ENCODE measurements around the gene CEP170B.
"Not testable (repeated sequence)": the region's sequence is repeated elsewhere in the genome, so short reads cannot be mapped to it uniquely, and the experiment has no call there.

The CEP170B gene

DNA sequence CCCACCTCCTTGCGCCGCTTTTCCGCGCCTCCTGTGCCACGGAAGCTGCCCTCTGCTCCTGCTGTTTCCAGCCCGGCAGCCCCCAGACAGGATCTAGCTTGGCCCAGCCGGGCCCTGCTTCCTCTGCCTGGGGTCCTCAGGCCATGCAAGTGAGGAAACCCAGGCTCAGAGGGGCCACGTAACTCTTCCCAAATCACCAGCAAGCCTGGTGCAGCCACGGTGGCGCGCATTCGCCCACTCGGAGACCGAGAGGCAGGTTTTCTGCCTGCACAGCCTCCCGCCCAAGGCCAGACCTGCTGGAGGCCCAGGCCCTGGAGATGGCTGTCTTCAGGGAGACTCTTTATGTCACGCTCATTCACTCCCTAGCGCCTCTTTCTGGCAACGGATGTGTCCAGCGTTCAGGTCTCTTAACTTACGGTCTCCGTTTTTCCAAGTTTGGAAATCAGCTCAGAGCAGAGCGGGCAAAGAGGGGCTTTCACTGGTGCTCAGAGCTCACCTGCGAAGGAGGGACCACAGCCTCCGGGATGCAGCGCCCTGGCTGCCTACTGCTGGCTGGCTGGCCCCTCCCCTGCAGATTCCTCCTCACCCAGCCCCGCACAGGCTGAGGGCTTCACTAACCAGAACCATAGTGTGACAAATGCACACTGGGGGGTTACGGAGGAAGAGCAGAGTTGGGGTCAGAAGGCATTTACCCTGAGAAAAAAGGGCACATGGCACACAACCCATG, 20.6 kb upstream of the CEP170B start:
- DNase-seq, result no peak

DNA sequence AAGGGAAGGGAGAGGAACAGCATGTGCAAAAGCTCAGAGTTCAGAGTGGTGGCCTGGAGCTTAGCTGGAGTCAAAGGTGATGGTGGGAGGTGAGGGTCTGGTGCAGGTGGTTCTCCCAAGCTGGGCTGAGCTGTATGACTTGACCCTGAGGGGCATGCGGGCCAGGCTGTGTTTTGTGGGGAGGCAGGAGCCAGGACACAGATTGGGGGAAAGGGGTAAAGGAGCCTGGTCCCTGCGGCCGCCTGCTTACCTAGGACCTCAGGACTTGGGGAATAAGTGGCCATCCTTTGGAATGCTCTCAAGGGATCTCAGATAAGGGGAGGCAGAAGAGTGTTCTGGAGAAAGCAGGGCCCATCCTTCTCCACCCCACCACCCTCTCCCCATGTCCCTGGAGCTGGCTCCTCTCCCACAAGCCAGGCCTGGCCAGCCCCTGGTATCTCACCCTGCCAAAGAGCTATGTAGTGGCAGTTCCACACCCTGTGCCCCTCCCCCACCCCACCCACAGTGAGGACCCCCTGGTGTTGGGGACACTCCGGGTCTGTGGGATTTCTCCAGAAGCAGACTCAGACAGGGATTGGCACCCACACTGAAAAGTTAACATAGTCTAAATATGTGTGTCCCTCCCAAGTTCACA, 19.9 kb upstream of the CEP170B start:
- DNase-seq, result no peak

DNA sequence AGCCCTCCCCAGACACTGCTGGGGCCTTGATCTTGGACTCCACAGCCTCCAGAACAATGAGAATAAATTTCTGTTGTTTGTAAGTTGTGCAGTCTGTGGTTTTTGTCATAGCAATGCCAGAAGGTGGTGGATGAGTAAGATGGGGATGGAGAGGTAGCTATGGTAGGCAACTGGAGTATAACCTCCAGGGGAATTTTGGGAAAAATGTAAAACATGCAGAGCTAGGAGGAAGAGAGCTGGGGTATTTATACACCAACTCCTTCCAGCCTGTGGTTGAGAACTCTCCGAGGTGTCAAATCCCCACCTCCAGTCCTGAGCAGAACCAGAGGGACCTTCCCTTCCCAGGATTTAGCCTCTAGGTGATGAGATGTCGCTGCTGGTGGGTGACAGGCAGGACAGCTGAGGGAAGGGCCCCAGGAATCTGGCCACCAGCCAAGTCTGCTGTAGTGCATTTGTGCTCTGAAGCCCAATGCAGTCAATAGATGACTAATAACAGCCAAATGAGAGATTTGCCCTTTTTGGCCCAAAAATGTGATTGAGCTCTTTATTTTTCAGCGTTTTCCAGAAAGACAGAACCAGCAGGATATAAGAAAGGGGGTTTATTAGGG, 19.1 kb upstream of the CEP170B start:
- no peak for DNase-seq

DNA sequence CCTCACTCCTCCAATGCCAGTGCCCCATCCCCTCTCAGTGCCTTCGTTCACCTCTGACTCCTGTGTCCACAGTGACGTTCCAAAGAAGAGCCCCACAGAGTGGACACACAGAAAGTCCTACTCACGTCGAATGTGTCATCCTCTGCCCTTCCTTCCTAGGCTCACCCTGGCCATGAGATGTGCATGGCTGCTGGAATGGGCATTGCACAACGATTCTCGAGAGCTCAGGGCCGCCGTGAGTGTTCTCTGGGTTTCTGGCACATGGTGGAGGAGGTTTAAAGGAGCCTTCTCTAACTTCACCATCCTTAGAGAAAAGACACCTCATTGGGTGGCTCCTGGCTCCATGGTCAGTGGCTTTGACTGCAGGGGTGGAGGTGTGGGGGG, 12.8 kb upstream of the CEP170B start:
- DNase-seq, result no peak

DNA sequence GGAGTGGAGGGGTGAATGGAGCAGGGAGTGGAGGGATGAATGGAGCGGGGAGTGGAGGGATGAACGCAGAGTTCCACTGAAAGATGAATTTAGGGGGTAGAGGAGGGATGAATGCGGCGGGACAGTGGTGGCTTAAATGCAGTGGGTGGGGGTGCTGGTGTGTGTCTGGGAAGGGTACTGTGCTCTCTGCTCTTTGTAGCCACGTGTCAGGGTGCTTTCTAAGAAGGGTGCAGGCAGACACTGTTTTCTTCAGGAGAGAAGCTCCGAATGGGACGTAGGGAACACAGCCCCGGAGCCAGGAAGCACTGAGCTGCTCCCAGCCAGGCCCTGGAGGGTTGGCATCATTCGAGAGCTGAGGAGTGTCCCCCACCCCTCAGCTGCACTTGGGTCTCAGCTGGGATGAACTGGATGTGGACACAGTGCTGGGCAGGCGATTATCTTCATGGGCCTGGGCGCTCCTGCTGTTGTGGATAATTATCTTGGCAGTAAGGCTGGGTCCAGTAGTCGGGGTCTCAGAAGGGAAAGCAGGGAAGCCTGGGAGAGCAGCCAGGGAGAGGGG, 9.5 kb upstream of the CEP170B start:
- DNase-seq, result no peak

DNA sequence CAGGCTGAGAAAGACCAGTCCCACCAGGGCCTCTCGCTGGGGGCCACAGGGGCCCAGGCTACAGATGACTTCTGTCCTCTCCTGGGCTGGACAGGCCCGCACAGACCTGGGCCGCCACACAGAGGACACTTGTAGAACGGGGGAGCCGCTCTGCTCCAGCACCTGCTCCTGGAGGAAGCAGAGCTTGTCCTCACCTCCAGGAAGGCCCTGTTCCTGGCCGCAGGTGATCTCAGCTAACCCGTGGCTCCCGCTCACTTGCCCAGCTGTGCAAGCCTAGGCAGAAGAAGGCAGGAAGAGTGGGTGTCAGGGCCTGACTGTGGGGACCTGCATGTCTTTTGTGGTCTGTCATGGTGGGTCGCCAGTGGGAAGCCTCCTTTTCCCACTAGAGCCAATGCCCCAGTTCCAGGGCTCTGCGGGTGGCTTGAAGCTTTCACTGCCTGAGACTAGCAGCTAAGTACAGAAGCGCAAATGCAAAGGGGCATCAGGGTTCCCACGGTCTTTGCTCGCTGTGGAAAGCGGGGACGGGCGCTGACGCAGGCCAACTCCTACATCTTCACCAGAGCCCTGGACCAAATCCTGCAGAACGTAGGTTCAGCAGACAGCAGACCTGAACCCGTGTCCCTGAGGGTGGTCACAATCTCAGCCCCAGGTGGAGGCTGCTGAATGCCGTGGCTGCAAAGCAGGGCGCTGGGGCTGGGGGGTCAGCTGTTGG, 8.8 kb upstream of the CEP170B start:
- DNase-seq, result no peak

DNA sequence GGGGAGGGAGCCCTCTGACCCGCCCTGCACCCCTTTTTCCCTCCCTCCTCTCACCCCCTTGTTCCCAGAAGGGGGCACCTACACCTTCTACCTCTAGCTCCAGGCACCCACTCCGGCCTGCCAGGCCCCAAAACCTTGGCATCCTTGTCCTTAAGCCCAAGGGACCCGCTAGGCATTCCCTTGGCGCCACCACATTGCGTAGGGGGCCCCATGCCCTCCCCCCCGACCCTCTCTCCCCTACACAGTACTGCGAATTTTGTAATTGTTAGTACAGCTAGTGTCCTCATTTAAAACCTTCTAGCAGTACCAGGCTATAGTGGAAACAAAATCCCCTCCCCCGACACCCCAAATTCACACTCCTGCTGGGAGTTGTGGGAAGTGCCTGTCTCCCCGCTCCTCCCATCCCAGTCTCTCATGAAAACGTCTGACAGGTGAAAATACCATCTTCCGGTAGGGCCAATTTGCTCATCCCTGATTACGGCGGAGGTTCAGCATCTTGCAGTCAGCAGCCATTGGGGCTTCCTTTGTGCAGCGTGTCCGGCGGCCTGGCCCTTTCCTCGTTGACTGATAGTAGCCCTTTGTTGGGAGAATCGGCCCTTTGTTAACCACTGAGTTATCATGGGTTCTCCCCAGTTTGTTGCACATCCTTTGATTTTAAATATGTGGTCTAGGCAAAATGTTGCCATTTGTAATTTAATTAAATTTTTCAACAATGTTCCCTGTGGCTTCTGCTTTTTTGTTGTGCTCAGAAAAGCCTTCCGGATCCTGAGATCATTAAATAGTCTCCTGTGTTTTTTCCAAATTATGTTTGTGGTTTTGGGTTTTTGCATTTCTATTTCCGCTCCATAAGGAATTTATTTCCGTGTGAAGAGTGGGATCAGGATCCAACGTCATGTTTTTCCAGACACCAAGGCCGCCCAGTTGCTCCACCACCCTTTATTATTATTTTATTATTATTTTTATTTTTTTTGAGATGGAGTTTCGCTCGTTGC, 7.9 kb upstream of the CEP170B start:
- no peak for DNase-seq

DNA sequence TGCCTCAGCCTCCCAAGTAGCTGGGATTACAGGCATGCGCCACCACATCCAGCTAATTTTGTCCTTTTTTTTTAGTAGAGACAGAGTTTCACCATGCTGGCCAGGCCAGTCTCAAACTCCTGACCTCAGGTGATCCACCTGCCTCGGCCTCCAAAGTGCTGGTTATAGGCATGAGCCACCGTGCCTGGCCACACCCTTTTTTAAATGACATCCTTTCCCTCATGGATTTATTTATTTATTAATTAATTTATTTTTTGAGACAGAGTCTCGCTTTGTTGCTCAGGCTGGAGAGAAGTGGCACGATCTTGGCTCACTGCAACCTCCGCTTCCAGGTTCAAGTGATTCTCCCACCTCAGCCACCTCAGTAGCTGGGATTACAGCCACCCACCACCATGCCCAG, 7.1 kb upstream of the CEP170B start:
- not testable (repeated sequence) for DNase-seq

DNA sequence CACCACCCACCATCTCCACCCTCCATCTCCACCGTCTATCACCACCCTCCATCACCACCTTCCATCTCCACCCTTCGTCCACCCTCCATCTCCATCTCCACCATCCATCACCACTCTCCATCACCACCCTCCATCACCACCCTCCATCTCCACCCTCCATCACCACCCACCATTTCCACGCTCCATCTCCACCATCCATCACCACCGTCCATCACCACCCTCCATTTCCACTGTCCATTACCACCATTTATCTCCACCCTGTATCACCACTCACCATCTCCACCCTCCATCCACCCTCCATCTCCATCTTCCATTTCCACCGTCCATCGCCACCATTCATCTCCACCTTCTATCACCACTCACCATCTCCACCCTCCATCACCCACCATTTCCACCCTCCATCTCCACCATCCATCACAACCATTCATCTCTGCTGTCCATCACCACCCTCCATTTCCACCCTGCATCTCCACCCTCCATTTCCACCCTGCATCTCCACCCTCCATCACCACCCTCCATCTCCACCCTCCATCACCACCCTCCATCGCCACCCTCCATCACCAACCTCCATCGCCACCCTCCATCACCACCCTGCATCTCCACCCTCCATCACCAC, 6.1 kb upstream of the CEP170B start:
- DNase-seq, result no peak

DNA sequence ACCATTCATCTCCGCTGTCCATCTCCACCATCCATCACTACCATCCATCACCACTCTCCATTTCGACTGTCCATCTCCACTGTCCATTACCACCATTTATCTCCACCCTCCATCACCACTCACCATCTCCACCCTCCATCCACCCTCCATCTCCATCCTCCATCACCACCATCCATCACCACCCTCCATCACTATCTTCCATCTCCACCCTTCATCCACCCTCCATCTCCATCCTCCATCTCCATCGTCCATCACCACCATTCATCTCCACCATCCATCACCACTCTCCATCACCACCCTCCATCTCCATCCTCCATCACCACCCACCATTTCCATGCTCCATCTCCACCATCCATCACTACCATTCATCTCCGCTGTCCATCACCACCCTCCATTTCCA, 5.2 kb upstream of the CEP170B start:
- DNase-seq, result no peak

DNA sequence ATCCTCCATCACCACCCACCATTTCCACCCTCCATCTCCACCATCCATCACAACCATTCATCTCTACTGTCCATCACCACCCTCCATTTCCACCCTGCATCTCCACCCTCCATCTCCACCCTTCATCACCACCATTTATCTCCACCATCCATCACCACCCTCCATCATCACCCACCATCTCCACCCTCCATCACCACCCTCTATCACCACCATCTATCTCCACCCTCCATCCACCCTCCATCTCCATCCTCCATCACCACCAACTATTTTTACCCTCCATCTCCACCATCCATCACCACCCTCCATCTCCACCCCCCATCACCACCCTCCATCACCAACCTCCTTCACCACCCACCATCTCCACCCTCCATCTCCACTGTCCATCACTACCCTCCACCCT, 4.7 kb upstream of the CEP170B start:
- no peak for DNase-seq

DNA sequence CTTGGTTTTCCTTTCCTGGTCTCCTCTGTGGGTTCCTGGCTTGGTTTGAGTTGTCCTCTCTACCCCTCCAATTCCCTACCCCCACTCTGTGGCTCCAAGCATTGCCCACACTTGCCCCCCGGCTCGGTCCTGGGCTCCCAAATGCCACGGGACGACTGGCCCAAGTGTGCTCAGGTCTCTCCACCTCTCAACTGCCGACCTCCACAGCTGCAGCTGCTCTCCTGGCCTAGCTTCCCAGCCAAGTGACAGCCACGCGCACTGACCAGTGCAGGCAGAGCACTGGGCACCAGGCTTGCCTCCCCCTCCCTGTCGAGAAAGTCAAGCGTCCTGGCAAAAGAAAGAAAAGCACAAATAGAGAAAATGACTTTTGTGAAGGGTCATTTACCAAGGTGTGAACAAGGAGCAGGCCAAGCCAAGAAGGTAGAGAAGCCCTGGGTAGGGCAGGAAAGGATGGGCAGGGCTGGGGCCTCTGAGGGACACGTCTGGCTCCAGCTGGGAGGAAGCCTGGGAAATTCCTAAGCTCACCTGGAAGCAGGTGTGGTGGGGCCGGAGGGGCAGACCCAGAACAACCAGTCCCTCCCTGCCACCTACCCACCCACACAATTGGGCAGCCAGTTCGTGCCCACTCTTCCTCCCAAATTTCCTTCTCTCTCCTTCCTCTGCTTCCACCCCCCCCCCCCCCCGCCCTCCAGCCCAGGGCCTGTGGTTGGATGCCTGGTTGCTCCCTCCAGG, 1.8 kb upstream of the CEP170B start:
- no peak for DNase-seq

DNA sequence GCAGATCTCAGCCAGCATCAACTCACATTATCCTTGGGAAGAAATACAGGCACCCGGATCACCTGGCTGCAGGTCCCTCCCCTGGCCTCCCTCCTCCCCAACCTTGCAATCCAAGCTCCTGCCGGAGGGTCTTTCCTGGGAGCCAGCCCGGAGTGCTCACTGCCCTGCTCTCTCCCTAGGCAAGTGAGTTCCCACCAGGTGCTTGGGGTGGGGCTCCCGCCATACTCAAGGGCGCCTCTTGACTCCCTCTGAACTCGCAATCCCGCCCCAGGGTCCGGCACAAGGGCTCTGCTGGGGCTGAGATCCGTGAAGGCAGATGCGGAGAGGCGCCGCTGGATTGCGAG, 1.2 kb upstream of the CEP170B start:
- DNase-seq, result no peak

DNA sequence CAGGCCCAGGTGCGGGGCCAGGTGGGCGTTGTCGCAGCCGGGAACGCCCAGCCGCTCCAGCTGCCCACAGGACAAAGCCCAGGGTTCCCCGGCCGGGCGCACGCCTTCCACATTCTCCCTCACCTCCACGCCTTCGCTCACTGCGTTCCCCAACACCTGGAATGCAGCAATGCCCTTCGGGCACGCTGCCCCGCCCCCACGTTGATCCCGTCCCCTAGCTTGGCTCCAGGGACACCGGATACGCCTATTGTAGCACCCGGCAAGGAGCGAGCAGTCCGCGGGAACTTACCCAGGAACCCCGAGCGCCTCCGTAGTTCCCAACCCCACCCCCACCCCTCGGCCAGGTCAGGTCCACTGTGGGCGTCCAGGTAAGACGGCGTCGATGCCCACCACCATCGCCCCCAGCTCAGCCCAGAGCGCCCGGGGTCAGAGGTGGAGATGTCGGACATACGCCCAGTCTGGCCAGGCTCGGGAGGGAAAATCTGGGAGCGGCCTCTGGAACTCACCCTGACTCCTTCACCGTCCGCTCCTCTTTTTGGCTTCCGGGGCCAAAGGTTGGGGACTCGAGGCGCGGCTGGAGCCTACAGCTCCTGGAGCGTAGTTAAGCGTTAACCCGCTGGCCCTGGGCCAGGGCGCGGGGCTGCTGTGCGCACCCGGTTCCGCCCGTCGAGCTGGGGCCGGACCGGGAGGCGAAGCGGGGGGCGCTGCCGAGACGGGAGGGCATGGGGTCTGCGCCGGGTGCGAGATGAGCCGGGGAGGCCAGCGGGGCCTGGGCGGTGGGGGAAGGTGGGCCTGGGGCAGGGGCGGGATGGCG, 594 bp upstream of the CEP170B start:
- peak; percentile 59 for DNase-seq

DNA sequence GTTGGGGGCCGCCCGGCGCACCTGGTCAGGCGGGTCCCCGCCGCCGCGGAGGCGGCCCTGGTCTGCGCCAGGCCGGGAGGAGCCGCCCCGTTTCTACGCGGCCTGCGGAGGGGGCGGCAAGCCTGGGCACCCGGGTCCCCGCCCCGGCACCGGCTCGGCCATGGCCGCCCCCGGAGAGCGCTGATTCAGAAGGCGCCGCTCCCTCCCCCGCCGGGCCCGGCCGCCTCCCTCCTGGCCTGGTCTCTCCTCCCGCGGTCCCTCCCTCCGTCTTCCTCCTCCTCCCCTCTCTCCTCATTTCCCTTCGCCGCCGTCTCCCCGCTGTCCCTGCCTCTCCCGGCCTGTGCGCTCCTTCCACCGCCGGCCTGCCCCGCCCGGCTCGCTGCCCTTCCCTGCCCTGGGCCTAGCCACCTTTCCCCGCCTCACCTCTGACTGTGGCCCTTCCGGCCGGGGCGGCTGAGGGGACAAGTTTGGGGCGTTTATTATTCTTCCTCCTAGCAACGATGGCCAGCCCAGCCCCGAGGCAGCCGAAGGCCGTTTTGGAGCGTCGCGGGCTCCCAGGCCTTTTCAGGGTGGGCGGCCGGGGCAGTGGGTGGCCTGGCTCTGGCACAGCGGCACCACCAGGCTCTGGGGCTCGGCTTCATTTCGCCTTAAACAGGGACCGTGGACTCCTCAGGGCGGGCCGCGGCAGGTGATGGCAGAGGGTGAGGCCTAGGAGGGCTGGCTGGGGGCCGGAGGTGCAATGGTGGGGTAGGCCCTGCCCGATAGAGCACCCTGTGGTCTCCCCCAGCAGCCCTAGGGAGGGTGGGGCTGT, 768 bp downstream of the CEP170B start:
- DNase-seq, result no peak

DNA sequence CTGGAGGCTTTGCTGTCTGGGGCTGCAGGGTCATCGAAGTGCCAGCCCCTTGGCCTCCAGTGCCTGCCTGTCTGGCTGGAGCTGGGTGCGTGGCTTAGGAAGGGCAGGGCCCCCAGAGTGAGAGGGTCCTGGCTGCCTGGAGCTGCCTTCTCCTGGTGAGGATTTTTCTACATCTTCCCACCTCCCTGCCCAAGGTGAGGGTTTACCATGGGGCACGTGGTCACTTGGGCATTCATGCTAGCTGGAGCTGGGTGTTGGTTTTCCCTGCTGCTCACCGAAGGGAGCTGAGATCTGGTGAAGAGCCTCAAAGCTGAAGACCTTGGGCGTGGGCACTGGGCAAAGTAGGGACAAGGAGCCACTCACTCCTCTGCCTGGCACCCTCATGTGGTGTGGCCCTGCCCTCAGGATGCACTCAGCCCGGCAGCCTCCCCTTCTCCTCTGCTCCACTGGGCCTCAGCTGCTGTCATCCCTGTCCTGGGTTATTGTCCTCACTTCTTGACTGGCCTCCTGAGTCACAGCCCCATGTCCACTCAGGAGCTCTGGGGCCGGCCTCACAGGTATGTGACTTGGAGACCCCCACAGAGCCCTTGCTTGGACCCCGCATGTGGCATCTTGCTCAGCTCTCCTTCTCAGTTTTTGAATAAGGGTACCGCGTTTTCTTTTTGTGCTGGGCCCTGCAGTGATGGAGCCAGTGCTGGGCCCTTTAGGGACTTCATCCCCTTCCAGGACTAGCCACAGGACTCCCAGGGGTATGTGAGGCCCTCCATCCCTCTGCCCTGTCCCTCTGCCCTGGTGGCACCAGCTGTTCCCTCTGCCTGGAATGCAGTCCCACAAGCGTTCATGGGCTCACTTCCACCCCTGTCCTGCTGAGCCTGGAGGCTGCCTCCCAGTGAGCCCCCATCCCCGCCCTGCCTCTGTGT, 1.6 kb downstream of the CEP170B start:
- no peak for DNase-seq

DNA sequence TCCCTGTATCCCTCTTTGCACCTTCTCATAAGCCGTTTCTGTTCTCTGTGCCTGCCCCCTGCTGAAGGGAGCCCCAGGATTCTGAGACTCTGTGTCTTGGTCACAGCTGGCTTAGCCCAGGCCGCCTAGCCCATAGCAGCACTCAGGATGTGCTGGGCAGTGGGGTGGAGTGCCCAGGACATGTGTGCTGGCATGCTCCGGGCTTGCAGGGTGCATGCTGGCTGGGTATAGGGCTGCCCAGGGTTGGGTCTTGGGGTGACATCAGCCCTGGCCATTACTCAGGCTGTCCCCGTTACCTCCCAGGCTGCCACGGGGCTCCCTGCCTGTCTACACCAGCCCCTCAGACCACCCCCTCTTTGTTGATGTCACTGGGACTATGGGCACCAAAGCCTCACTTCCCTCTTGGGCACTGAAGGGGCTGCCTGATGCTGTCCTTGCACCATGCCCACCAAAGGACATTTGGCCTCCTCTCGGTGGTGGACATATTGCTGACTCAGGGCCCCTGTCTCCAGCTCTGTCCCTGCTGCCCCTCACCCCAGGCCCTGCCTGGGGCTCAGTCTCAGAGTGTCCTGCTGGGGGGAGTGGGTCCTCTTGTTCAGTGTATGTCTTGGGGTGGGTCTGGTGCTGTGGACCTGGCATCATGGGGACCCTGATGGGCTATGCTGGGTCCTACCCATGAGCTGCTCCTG, 2.4 kb downstream of the CEP170B start:
- DNase-seq, result no peak
